Daoy (cell line): Measurements from ENCODE around the gene GPX4. TPM values are rescaled to one million over a fixed set of nuclear protein-coding genes. Genes with fewer than 3 reads are reported as not detected.

Source experiments
- DNase-seq: peaks from one replicate; pipeline ENCODE4 v3.0.0-alpha.2; 2015; ENCODE audit warnings: low read depth
- total RNA-seq: library from RNA; depleted of rRNA; stranded (reverse); fragments of >200 nt; shearing (Covaris generic); gene quantifications from 2 replicates; pipeline ENCODE4 v1.2.3, GENCODE V29; 2014; rRNA removed

Gene GPX4
- total RNA-seq, 1 experiment from 2014 or later: 373 TPM

DNA sequence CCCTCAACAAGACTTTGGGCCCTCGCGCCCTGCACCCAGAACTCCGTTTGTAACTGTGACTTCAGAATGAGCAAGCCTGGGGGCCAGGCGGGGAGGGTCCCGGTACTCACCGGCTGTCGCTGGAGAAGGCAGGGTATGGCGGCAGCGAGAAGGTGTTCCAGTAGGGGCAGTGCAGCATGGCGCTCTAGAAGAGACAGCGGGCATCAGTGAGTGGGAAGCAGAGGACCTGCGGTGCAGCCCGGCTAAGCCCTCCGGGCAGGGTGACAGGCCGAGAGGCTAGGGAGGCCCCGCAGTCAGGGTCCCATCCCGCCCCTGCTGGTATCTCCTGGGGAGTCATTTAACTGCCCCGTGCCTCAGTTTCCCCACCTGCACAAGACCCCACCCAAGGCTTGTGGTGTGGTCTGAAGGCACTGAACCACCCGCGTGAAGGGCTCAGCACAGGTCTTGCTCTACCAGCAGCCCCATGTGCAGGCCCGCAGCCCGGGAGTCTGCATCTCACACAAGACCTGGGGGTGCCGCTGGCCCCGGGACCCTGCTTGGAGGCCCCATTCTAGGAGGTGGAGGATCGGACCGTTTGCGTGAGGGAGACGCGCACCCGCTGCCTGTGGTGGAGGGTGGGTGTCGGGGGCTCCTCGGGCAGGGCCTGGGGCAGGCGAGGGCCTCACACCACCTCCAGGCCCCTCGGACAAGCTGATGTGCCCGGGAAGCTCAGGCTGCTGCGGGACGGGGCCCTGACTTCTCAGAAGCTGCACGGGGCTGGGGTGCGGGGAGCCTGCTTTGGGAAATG, 45.7 kb downstream of the GPX4 start:
- DNase-seq: no peak

DNA sequence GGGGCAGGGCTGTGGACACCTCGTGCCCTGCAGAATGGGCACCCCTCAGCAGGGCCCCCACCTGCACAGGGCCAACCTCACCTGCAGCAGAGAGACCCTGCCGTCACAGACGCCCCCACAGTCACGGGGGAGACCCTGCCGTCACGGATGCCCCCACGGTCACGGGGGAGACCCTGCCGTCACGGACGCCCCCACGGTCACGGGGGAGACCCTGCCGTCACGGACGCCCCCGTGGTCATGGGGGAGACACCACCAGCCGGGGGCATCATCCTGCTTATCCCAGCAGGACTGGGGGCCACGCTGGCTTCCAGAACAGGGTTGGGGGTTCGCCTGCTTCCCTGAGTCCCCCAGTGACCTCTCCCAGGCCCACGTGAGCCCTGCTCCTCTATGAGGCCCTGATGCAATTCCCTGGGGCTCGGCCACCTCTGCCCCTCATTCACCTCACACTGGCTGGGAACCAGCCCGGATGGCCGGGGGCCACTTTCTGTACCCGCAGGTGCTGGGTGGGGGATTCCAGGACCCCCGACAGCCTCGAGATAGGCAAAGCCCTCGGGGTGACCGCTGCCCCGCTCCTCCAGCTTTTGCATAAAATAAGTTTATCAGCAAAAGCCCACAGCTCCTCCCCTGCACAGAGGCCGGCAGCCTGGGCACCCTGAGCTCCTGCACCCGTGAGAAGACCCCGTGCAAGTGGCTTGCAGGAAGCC, 46.7 kb downstream of the GPX4 start:
- DNase-seq: no peak

DNA sequence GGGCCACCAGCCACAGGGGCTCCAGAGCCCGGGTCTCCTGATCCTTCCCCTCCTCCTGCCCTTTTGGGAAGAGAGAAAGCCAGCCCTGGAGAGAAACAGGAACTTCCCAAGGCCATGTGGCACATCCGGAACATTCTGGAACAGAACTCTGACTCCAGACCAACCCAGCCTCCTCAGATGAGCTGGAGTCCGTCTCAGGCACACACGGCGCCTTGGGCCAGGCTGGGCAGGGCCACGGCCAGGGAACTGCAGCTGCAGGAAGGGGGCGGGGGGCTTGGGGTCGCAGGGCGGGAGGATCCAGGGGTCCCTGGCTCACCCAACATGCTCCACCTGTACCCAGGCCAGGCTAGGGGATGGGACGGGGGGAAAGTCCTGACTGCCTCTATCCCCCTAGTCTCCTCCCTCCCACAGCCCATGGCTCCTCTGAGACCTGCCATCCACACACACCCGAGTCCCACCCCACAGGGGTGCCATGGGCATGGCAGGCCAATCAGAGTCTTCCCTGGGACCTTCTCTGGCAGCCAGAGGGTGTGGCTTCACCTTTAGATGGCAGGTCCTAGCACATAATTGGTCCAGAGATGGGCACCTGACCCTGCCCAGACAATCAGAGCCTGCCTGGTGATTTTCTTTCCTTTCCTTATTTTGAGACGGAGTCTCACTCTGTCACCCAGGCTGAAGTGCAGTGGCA, 47.4 kb downstream of the GPX4 start:
- DNase-seq: no peak

DNA sequence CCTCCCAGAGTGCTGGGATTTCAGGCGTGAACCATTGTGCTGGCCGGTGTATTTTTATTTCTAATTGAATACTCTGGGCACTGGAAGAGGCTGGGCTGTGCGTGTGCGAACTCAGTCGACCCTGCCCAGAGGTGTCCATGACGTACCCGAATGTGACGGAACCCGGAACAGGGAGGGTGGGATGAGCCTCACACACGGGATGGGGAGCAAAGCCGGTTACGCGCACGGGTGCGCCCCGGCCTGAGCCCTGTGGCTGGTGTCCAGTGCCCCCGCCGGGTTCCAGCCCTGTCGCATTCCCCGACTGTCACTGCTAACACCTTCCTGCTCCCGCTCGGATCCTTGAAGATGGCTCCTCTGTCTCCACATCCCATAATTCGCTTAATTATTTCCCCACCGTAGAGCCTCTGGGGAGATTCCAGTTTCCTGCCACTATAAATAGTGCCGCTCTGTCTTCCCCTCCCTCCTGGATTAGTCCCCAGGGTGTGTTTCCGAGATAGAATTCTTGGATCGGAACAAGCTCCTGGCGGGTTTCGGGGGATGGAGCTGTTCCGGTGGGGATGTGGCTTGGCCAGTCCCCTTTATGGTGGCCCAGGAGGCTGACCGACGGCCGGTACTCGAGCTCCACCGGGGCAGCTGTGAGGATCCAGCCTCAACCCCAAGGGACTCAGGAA, 48.3 kb downstream of the GPX4 start:
- DNase-seq: no peak

DNA sequence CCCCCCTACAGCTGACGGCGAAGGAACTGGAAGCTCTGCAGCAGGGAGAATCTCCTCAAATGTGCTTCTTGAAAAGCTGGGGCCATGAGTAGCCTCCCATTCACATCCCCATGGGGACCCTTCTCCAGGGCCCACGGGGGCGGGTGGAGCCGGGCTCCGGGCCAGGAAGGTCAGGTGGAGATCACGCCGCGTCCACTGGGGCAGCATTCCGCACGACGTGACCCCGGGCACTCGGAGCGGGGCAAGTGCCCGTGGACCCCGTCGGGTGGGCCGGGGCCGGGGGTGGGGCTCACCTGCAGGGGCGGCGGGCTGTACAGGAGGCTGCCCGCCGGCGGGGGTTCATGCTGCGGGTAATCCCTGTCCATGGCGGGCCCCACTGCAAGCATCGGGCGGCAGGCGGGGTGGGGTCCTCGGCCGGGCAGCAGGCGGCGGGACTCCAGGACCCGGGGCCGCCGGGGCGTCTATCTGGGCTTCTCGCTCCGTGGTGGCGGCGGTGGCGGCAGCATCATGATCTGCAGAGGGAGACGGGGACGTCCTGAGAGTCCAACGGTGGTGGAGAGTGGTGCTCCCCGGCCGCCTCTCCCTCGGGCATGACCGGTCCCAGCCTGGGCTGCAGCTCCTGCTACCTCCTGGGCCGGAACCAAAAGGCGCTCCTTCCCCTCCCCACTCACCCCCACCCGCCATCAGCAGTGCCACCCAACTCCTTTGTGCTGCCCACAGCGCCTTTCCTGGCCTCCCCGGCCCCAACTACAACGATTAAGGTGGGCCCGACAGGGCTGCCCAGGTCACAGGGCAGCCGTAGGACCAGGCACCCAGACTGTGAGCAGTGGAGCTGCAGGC, 50.3 kb downstream of the GPX4 start:
- DNase-seq: no peak

DNA sequence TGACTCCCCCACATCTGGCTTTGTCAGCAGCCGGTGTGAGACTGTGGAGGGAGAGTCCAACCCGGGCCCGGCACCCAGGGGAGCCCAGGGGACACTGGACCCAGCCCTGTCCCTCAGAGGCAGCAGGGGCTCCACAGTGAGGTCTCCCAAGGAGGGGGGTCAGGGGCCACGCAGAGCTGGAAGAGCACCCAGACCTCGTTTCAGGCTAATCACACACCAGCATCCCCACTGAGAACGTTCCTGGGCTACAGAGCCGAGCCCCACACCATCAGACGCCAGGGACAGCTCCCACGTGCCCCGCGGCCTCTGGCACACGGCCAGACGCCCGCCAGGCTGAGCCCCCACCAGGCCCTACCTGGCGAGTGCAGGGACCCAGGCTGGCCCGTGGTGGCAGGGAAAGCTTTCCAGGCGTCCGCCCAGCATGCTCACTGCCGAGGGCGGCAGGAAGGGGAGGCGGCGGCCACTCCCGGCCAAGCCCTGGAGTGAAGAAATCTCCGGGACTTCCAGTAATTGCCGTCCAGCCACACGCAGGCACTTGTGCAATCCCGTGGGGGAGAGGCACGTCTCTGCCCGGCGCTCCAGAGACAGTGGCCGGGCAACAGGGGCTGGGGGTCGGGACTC, 51.0 kb downstream of the GPX4 start:
- no peak for DNase-seq

DNA sequence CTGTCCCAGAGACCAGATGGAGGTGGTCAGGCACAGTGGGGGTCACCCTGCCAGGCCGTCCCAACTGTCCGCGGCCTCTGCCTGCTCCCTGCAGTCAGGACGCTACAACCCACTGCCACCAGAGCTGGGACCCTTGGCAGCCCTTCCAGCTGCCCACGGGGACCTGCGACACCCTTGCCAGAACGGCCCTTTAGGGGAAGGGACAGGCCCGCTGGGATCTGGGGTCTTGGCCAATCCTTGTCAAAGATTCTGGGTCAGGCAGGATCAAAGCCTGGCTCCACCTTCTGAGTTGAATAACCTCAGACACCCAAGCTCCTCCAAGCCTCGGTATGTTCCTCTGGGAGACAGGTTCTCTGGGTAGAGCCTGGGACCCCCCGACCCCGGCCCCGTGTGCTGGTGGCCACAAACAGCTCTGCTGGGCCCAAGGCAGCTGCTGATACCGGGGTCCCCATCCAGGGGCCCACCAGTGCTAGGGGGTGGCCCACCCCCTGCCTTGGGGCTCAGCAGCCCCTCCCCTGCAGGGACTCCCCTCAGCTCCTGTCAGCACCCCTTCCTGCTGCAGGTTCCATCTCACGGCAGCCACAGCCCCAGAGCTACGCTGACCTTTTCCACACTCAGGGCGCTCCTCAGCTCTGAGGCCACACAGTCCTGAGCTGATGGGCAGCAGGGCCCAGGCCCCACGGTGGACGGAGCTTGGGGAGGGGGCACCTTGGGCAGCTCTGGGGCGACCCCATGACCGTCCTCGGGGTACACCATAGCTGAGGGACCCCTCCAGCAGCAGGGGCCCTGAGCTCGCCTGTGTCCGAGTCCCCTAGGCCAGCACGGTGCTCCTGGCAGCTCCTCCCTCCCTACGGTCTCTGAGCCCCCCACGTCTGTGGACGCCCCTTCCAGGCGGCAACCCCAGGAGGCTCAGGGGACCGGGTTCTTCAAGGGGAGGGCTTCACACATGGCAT, 51.8 kb downstream of the GPX4 start:
- no peak for DNase-seq

Other genes with a start within 250 kb of the GPX4 start
- gene CFD, start 244.3 kb upstream of the GPX4 start, total RNA-seq: 5.7 and 18.2 TPM in 2 replicates
- gene MED16, start 210.8 kb upstream of the GPX4 start, total RNA-seq: 20.4 and 25.9 TPM in 2 replicates
- gene RNU6-9, start 210.5 kb upstream of the GPX4 start, total RNA-seq: not detected in 2 replicates
- 35.8 and 40.8 TPM in 2 replicates for gene R3HDM4, start 190.8 kb upstream of the GPX4 start, total RNA-seq
- not detected in 2 replicates for gene KISS1R, start 186.7 kb upstream of the GPX4 start, total RNA-seq
- gene ARID3A, start 178.0 kb upstream of the GPX4 start, total RNA-seq: 5.9 and 12.0 TPM in 2 replicates
- 73.1 and 92.5 TPM in 2 replicates for gene WDR18, start 119.6 kb upstream of the GPX4 start, total RNA-seq
- gene GRIN3B, start 103.6 kb upstream of the GPX4 start, total RNA-seq: not detected in 2 replicates
- 79.1 and 81.7 TPM in 2 replicates for gene TMEM259, start 82.9 kb upstream of the GPX4 start, total RNA-seq
- not detected in 2 replicates for gene RNU6-2, start 82.5 kb upstream of the GPX4 start, total RNA-seq
- 162 and 166 TPM in 2 replicates for gene CNN2, start 77.4 kb upstream of the GPX4 start, total RNA-seq
- gene ABCA7, start 63.9 kb upstream of the GPX4 start, total RNA-seq: 0.89 and 0.97 TPM in 2 replicates
- 4.3 and 11.6 TPM in 2 replicates for gene ARHGAP45, start 36.8 kb upstream of the GPX4 start, total RNA-seq
- 124 and 148 TPM in 2 replicates for gene POLR2E, start 8.6 kb upstream of the GPX4 start, total RNA-seq
- gene SBNO2, start 70.3 kb downstream of the GPX4 start, total RNA-seq: 28.1 and 37.7 TPM in 2 replicates
- 72.7 and 83.5 TPM in 2 replicates for gene STK11, start 101.8 kb downstream of the GPX4 start, total RNA-seq
- 0.86 and 1.8 TPM in 2 replicates for gene CBARP, start 134.0 kb downstream of the GPX4 start, total RNA-seq
- 41.4 and 82.8 TPM in 2 replicates for gene ATP5F1D, start 137.8 kb downstream of the GPX4 start, total RNA-seq
- 8.7 and 14.3 TPM in 2 replicates for gene MIDN, start 144.6 kb downstream of the GPX4 start, total RNA-seq
- 234 and 288 TPM in 2 replicates for gene CIRBP, start 165.3 kb downstream of the GPX4 start, total RNA-seq
- gene FAM174C, start 171.5 kb downstream of the GPX4 start, total RNA-seq: 59.0 and 104 TPM in 2 replicates
- 0.17 and 0.21 TPM in 2 replicates for gene EFNA2, start 181.9 kb downstream of the GPX4 start, total RNA-seq